Amniotic stem cell (primary cell): Measurements from ENCODE around the gene EPC1.
"Not testable (repeated sequence)": the region's sequence is repeated elsewhere in the genome, so short reads cannot be mapped to it uniquely, and the experiment has no call there.

Experiments
- DNase-seq: peaks from one replicate; lab custom pipeline; 2025; lab: John Stamatoyannopoulos, UW

The EPC1 gene

GRCh38 chr10:32232378-32232777, 114.6 kb downstream of the EPC1 start:
- DNase-seq: no peak

- DNase-seq: not testable (repeated sequence)
Observed at GRCh38 chr10:32229788-32230187, 117.2 kb downstream of the EPC1 start.

GRCh38 chr10:32229170-32229569, 117.8 kb downstream of the EPC1 start:
- DNase-seq: no peak

GRCh38 chr10:32227802-32228201, 119.2 kb downstream of the EPC1 start:
- no peak for DNase-seq

GRCh38 chr10:32226624-32227023, 120.3 kb downstream of the EPC1 start:
- DNase-seq: no peak

GRCh38 chr10:32225976-32226375, 121.0 kb downstream of the EPC1 start:
- DNase-seq: no peak

GRCh38 chr10:32222376-32222775, 124.6 kb downstream of the EPC1 start:
- not testable (repeated sequence) for DNase-seq

GRCh38 chr10:32219156-32219555, 127.8 kb downstream of the EPC1 start:
- DNase-seq: not testable (repeated sequence)

- not testable (repeated sequence) for DNase-seq
Observed at GRCh38 chr10:32218206-32219044, 128.5 kb downstream of the EPC1 start.
